MM.1S (cell line): ENCODE data around the gene BIRC5.

Source experiments
- DNase-seq: peaks from one replicate; pipeline ENCODE4 v3.0.0-alpha.2; 2015
- H2AFZ ChIP-seq: fragments of 300-600 bp; sonication (generic); 2 replicates; pipeline ENCODE4 v1.6.0; 2016; ENCODE audit warnings: antibody characterized with exemption, low read length
- H3F3A ChIP-seq: fragments of 300-600 bp; sonication (generic); 2 replicates; pipeline ENCODE4 v1.6.1; 2016; ENCODE audit warnings: mild to moderate bottlenecking, antibody characterized with exemption, low read length, moderate library complexity, mixed read lengths; ENCODE audit not compliant: insufficient read depth
- H3K27ac ChIP-seq: fragments of 300-600 bp; sonication (generic); 2 replicates; pipeline ENCODE4 v1.5.1; 2016; ENCODE audit warnings: mild to moderate bottlenecking, low read length
- H3K27me3 ChIP-seq: fragments of 300-600 bp; sonication (generic); replicated peaks from 2 replicates; pipeline ENCODE4 v1.6.0; 2016; ENCODE audit warnings: low read length; ENCODE audit not compliant: insufficient read depth
- H3K36me3 ChIP-seq: fragments of 300-600 bp; sonication (generic); replicated peaks from 2 replicates; pipeline ENCODE4 v1.6.1; 2016; ENCODE audit warnings: mild to moderate bottlenecking, low read length, mixed read lengths; ENCODE audit not compliant: insufficient read depth
- H3K4me1 ChIP-seq: fragments of 300-600 bp; sonication (generic); 2 replicates; pipeline ENCODE4 v1.6.1; 2016; ENCODE audit warnings: low read length, mixed read lengths
- H3K4me2 ChIP-seq: fragments of 300-600 bp; sonication (generic); 2 replicates; pipeline ENCODE4 v1.6.0; 2016; ENCODE audit warnings: low read depth, low read length
- H3K4me3 ChIP-seq: fragments of 300-600 bp; sonication (generic); 2 replicates; pipeline ENCODE4 v1.5.1; 2016; ENCODE audit warnings: low read length, mixed read lengths
- H3K79me2 ChIP-seq: fragments of 300-600 bp; sonication (generic); 2 replicates; pipeline ENCODE4 v1.6.1; 2016; ENCODE audit warnings: mixed run types, low read length, mixed read lengths
- H3K9ac ChIP-seq: fragments of 300-600 bp; sonication (generic); 2 replicates; pipeline ENCODE4 v1.6.1; 2016; ENCODE audit warnings: low read length, mixed read lengths
- H3K9me2 ChIP-seq: fragments of 300-600 bp; sonication (generic); replicated peaks from 2 replicates; pipeline ENCODE4 v1.6.1; 2016; ENCODE audit warnings: mild to moderate bottlenecking, low read length, mixed read lengths; ENCODE audit not compliant: insufficient read depth
- H3K9me3 ChIP-seq: fragments of 300-600 bp; sonication (generic); replicated peaks from 2 replicates; pipeline ENCODE4 v1.6.1; 2016; ENCODE audit warnings: mild to moderate bottlenecking, low read length, mixed read lengths; ENCODE audit not compliant: insufficient read depth
- H4K20me1 ChIP-seq: fragments of 300-600 bp; sonication (generic); 2 replicates; pipeline ENCODE4 v1.6.1; 2016; ENCODE audit warnings: mild to moderate bottlenecking, low read length, moderate library complexity, mixed read lengths; ENCODE audit not compliant: insufficient read depth
- EZH2 ChIP-seq: fragments of 300-600 bp; sonication (generic); optimal IDR thresholded peaks from 2 replicates; pipeline ENCODE3; 2017; ENCODE audit warnings: low read depth, mild to moderate bottlenecking, antibody characterized with exemption, low read length, mixed read lengths
- EZH2phosphoT487 ChIP-seq: fragments of 300-600 bp; sonication (generic); IDR thresholded peaks from 2 replicates; pipeline ENCODE4 v1.6.1; 2018; ENCODE audit warnings: antibody characterized with exemption, low read length
- TF ChIP-seq, protein P1 (sequence below): fragments of 300-600 bp; sonication (generic); IDR thresholded peaks from 2 replicates; pipeline ENCODE4 v1.5.1; 2016; ENCODE audit warnings: antibody characterized with exemption, low read length, mixed read lengths

Gene BIRC5

DNA sequence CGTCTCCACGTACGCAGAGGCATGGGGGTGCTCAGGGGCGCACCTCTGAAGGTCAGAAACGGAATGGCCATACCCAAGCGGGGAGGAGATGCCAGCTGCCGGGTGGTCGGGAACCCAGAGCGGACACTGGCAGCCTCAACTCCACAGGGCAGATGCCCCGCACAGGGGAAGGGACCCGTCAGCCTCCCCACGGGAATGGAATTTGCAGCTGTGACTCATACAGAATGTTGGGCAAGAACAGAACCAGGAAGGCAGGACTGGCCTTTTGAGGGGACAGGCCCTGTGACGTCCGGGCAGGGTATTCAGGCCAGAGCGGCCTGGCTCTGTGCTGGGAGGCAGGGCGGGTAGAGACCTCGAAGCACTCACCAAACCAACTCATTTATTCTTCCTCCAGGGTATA lies 34.7 kb upstream of the BIRC5 start:
- no peak overlapping the region for H3K27ac ChIP-seq
- no peaks in the 10 kb centered on the region for H4K20me1 ChIP-seq
- no peak overlapping the region for H3K9ac ChIP-seq
- no peak overlapping the region for H3K4me3 ChIP-seq
- peaks cover 39% of the 10 kb centered on the region for H3K4me1 ChIP-seq
- no peak for DNase-seq
- H3K4me2 ChIP-seq, result no peak overlapping the region
- H3K36me3 ChIP-seq, result peaks cover 4% of the 10 kb centered on the region; the same call in 1 of the 2 replicates
- no peaks in the 10 kb centered on the region for H3K27me3 ChIP-seq
- no peaks in the 10 kb centered on the region for H3K9me3 ChIP-seq
- TF ChIP-seq EZH2phosphoT487 (no peak), EZH2 (no peak)
- TF ChIP-seq, protein P1, sequence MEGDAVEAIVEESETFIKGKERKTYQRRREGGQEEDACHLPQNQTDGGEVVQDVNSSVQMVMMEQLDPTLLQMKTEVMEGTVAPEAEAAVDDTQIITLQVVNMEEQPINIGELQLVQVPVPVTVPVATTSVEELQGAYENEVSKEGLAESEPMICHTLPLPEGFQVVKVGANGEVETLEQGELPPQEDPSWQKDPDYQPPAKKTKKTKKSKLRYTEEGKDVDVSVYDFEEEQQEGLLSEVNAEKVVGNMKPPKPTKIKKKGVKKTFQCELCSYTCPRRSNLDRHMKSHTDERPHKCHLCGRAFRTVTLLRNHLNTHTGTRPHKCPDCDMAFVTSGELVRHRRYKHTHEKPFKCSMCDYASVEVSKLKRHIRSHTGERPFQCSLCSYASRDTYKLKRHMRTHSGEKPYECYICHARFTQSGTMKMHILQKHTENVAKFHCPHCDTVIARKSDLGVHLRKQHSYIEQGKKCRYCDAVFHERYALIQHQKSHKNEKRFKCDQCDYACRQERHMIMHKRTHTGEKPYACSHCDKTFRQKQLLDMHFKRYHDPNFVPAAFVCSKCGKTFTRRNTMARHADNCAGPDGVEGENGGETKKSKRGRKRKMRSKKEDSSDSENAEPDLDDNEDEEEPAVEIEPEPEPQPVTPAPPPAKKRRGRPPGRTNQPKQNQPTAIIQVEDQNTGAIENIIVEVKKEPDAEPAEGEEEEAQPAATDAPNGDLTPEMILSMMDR, result no peak
- H3F3A ChIP-seq, result peaks cover 36% of the 10 kb centered on the region
- H2AFZ ChIP-seq, result no peak overlapping the region
- H3K9me2 ChIP-seq, result no peaks in the 10 kb centered on the region
- peaks cover 57% of the 10 kb centered on the region for H3K79me2 ChIP-seq

DNA sequence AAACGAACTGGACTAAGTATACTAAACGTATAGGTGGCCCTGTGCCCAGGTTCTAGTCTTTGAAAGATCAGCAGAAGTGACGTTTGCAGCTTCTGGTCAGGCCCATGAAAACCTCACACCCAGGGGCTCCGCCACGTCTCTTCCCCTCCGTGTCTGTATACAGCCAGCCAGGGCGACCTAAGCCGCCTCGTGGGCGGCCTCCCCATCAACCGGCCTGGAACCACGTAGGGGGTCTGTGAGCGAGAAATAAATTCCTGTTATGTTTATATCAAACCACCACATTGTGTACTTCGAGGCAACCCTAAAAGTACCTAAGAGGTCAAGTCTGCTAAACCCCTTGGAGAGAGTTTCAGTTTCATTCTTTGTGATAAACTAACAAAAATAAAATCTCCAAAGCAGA lies 34.0 kb upstream of the BIRC5 start:
- no peak for TF ChIP-seq EZH2
- TF ChIP-seq, protein P1, result no peak
- Histone ChIP-seq H3K4me3 (no peak overlapping the region), H3K9ac (no peak overlapping the region; the same call in 1 of the 2 replicates), H3F3A (peaks cover 29% of the 10 kb centered on the region), H3K4me1 (peaks cover 32% of the 10 kb centered on the region), H3K4me2 (peak overlapping the region; percentile 43; the same call in 1 of the 2 replicates), H2AFZ (no peak overlapping the region), H3K9me3 (no peaks in the 10 kb centered on the region), H3K79me2 (peaks cover 64% of the 10 kb centered on the region), H4K20me1 (no peaks in the 10 kb centered on the region), H3K36me3 (peaks cover 4% of the 10 kb centered on the region; the same call in 1 of the 2 replicates), H3K27ac (peak overlapping the region; percentile 47; the same call in 1 of the 2 replicates), H3K27me3 (no peaks in the 10 kb centered on the region), H3K9me2 (no peaks in the 10 kb centered on the region)
- peak; percentile 52 for DNase-seq

DNA sequence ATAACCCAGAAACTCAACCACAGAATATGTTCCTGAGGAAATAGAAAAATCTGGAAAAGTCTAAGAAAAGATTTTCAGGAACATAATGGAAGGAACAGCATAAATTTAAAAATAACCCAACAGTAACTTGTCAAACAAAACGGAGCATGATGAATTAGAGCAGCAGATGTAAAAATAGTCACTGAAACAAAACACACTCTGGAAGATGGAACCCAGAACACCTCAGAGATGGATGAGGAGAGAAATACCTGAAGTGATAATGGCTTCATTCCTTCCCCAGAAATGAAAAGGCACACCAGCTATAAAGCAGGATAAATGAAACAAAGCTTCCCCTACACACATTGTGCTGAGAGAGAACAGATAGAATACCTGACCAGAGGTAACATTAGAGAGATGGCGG lies 33.5 kb upstream of the BIRC5 start:
- H3K9me3 ChIP-seq, result no peaks in the 10 kb centered on the region
- H3K4me1 ChIP-seq, result peaks cover 31% of the 10 kb centered on the region
- no peaks in the 10 kb centered on the region for H3K9me2 ChIP-seq
- H3K36me3 ChIP-seq, result peaks cover 4% of the 10 kb centered on the region; the same call in 1 of the 2 replicates
- DNase-seq, result no peak
- peak overlapping the region; percentile 47 for H3K27ac ChIP-seq
- H3K9ac ChIP-seq, result no peak overlapping the region; the same call in 1 of the 2 replicates
- no peaks in the 10 kb centered on the region for H3K27me3 ChIP-seq
- H3K4me2 ChIP-seq, result peak overlapping the region; percentile 43; the same call in 1 of the 2 replicates
- H3K4me3 ChIP-seq, result 0 out of 2 replicates have a peak overlapping the region, but pooled peaks have one; percentile 8
- H4K20me1 ChIP-seq, result no peaks in the 10 kb centered on the region
- no peak for TF ChIP-seq EZH2phosphoT487
- TF ChIP-seq, protein P1, result no peak
- no peak for TF ChIP-seq EZH2
- H2AFZ ChIP-seq, result no peak overlapping the region
- H3K79me2 ChIP-seq, result peaks cover 69% of the 10 kb centered on the region
- peaks cover 26% of the 10 kb centered on the region for H3F3A ChIP-seq
